Esophagus squamous epithelium (tissue), 5 donors: ENCODE data around the gene MEIS1. TPM values are rescaled to one million over a fixed set of nuclear protein-coding genes. Genes with fewer than 3 reads are reported as not detected.

ENCODE experiments used
- DNase-seq: peaks from one replicate; lab custom pipeline; 2025; lab: John Stamatoyannopoulos, UW
- H3K27ac ChIP-seq, 4 donors: fragments of 200-600 bp; sonication (generic); one replicate each; pipeline ENCODE4 v1.5.1; 2016 to 2019; ENCODE audit warnings: mild to moderate bottlenecking in 1 of 4
- H3K27me3 ChIP-seq, 4 donors: fragments of 200-600 bp; sonication (generic); 1 replicate in 3 of 4; 2 replicates in 1 of 4; pipeline versions ENCODE4 v1.5.1 to v1.6.0; 2017 to 2021; ENCODE audit warnings: antibody characterized with exemption in 1 of 4
- H3K36me3 ChIP-seq, 3 donors: fragments of 200-600 bp; sonication (generic); one replicate each; pipeline ENCODE4 v1.5.1; 2016 to 2019
- H3K4me1 ChIP-seq, 3 donors: fragments of 200-600 bp; sonication (generic); one replicate each; pipeline ENCODE4 v1.5.1; 2017 to 2019
- H3K4me3 ChIP-seq, 4 donors: fragments of 200-600 bp; sonication (generic); 1 replicate in 3 of 4; 2 replicates in 1 of 4; pipeline ENCODE4 v1.5.1; 2016 to 2019; ENCODE audit warnings: mild to moderate bottlenecking in 2 of 4, moderate library complexity in 1 of 4
- H3K9me3 ChIP-seq, 3 donors: fragments of 200-600 bp; sonication (generic); one replicate each; pipeline ENCODE4 v1.5.1; 2016 to 2019
- CTCF ChIP-seq, 6 experiments: fragments of 450-650 bp in 4 of 6; fragments of 200-600 bp in 2 of 6; sonication (generic) in 2 of 6; IDR thresholded peaks; one replicate each; pipeline ENCODE4 v1.5.1; 2016 to 2019; ENCODE audit warnings: antibody characterized with exemption in 6 of 6, mild to moderate bottlenecking in 4 of 6, moderate library complexity in 4 of 6
- POLR2A ChIP-seq, 4 donors: fragments of 450-650 bp; IDR thresholded peaks; one replicate each; pipeline ENCODE4 v1.6.1; 2017; ENCODE audit warnings: antibody characterized with exemption in 4 of 4, mild to moderate bottlenecking in 4 of 4, moderate library complexity in 3 of 4
- WGBS, 2 donors: methylation state at CpG; one replicate each; pipeline ENCODE4 v1.1.5; 2018; 5-methylcytosine and 5-hydroxymethylcytosine counted together
- intact Hi-C: fragments of 100-400 bp; cut with DNase I; formaldehyde crosslinking; loops from one replicate; pipeline ENCODE4 v1.15.0; 2022
- total RNA-seq, 4 donors: library from RNA; depleted of rRNA; stranded (reverse); fragments of >200 nt; gene quantifications; one replicate each; pipeline ENCODE4 v1.1.0, GENCODE V29; 2016
- donor health status: DM: yes; HTN: yes; CAD: no.

The MEIS1 gene
- total RNA-seq, 4 donors from 2014 or later = 17.8 to 56.1 (median 28.5) TPM

GRCh38 chr2:66601624-66602023 is 166.7 kb downstream of the MEIS1 start:
- TF ChIP-seq POLR2A (IDR thresholded peaks at IDR 0.05) (no peak), CTCF (IDR thresholded peaks at IDR 0.05) (no peak)
- no peak for DNase-seq
- intact Hi-C loops = no loop called here

GRCh38 chr2:66602341-66602740 is 167.4 kb downstream of the MEIS1 start:
- Histone ChIP-seq H3K4me3 (no peak overlapping the region), H3K27ac (no peak overlapping the region), H3K27me3 (no peaks in the 10 kb centered on the region), H3K4me1 (peaks cover 0 to 21% (median 3%) of the 10 kb centered on the region in 3 donors), H3K36me3 (no peaks in the 10 kb centered on the region), H3K9me3 (peaks cover 0 to 5% (median 0%) of the 10 kb centered on the region in 3 donors)
- no peak for DNase-seq
- TF ChIP-seq CTCF (IDR thresholded peaks at IDR 0.05) (no peak), POLR2A (IDR thresholded peaks at IDR 0.05) (no peak)
- intact Hi-C loops = no loop called here

More at GRCh38 chr2:66601624-66602023, 166.7 kb downstream of the MEIS1 start:
- Histone ChIP-seq H3K27me3 (no peaks in the 10 kb centered on the region), H3K27ac (peak overlapping the region in 1 of 4 donors; percentile 21), H3K4me1 (peaks cover 0 to 16% (median 3%) of the 10 kb centered on the region in 3 donors), H3K9me3 (peaks cover 0 to 5% (median 0%) of the 10 kb centered on the region in 3 donors), H3K4me3 (no peak overlapping the region), H3K36me3 (no peaks in the 10 kb centered on the region)
- WGBS, 2 donors = 34 to 37% methylated on average over 4 of the region's 4 CpGs

- Histone ChIP-seq H3K9me3 (no peaks in the 10 kb centered on the region), H3K27ac (no peak overlapping the region), H3K4me3 (no peak overlapping the region), H3K36me3 (no peaks in the 10 kb centered on the region), H3K27me3 (no peaks in the 10 kb centered on the region), H3K4me1 (peaks cover 0 to 21% (median 3%) of the 10 kb centered on the region in 3 donors)
- intact Hi-C loops = no loop called here
- TF ChIP-seq POLR2A (IDR thresholded peaks at IDR 0.05) = no peak
- DNase-seq = no peak
- WGBS, 2 donors = 68 to 74% methylated on average over 2 of the region's 2 CpGs
These were observed 169.4 kb downstream of the MEIS1 start for GRCh38 chr2:66604326-66604725.

GRCh38 chr2:66604976-66605375 is 170.1 kb downstream of the MEIS1 start:
- Histone ChIP-seq H3K4me3 (no peak overlapping the region), H3K27me3 (no peaks in the 10 kb centered on the region), H3K9me3 (no peaks in the 10 kb centered on the region), H3K4me1 (peaks cover 0 to 21% (median 3%) of the 10 kb centered on the region in 3 donors), H3K36me3 (no peaks in the 10 kb centered on the region), H3K27ac (no peak overlapping the region)
- DNase-seq = no peak
- WGBS, 2 donors = 84 to 92% methylated on average over 7 of the region's 7 CpGs
- intact Hi-C loops = no loop called here
- TF ChIP-seq POLR2A (IDR thresholded peaks at IDR 0.05) (no peak), CTCF (IDR thresholded peaks at IDR 0.05) (no peak)

- Histone ChIP-seq H3K27me3 (no peaks in the 10 kb centered on the region), H3K27ac (no peak overlapping the region), H3K4me3 (no peak overlapping the region), H3K36me3 (no peaks in the 10 kb centered on the region), H3K9me3 (no peaks in the 10 kb centered on the region), H3K4me1 (peaks cover 0 to 11% (median 0%) of the 10 kb centered on the region in 3 donors)
- no peak for DNase-seq
- intact Hi-C loops = no loop called here
- TF ChIP-seq POLR2A (IDR thresholded peaks at IDR 0.05) (no peak), CTCF (IDR thresholded peaks at IDR 0.05) (no peak)
- WGBS, 2 donors = 91 to 95% methylated on average over 4 of the region's 4 CpGs
These were observed 172.2 kb downstream of the MEIS1 start for GRCh38 chr2:66607152-66607551.
